Right atrium auricular region (tissue), 2 donors: ENCODE data around the gene SLC22A7. TPM values are rescaled to one million over a fixed set of nuclear protein-coding genes. Genes with fewer than 3 reads are reported as not detected.

Source experiments
- DNase-seq: peaks from one replicate; pipeline ENCODE4 v3.0.0-alpha.2; 2019; ENCODE audit warnings: low spot score
- H3K27ac ChIP-seq, 2 donors: fragments of 200-600 bp; sonication (generic); 1 replicate in 1 of 2; 2 replicates in 1 of 2; pipeline ENCODE4 v1.5.1; 2016 to 2019
- H3K27me3 ChIP-seq, 2 donors: fragments of 200-600 bp; sonication (generic); one replicate each; pipeline versions ENCODE4 v1.5.1 to v1.6.0; 2017 to 2019
- H3K36me3 ChIP-seq: fragments of 200-600 bp; sonication (generic); one replicate; pipeline ENCODE4 v1.5.1; 2016
- H3K4me1 ChIP-seq, 2 donors: fragments of 200-600 bp; sonication (generic); one replicate each; pipeline versions ENCODE4 v1.5.1 to v1.6.0; 2017 to 2019
- H3K4me3 ChIP-seq, 2 donors: fragments of 200-600 bp; sonication (generic); 1 replicate in 1 of 2; 2 replicates in 1 of 2; pipeline ENCODE4 v1.5.1; 2017 to 2019; ENCODE audit warnings: mild to moderate bottlenecking in 1 of 2, moderate library complexity in 1 of 2
- H3K9me3 ChIP-seq, 2 donors: fragments of 200-600 bp; sonication (generic); one replicate each; pipeline ENCODE4 v1.5.1; 2019
- CTCF ChIP-seq, 2 donors: fragments of 200-600 bp; sonication (generic); IDR thresholded peaks; one replicate each; pipeline ENCODE4 v1.5.1; 2019; ENCODE audit warnings: antibody characterized with exemption in 2 of 2
- total RNA-seq, 2 donors: library from RNA; depleted of rRNA; stranded (reverse); fragments of >200 nt; gene quantifications; one replicate each; pipeline ENCODE4 v1.1.0, GENCODE V29; 2016

Gene SLC22A7
- total RNA-seq, 2 donors from 2014 or later, result not detected

- no peak for TF ChIP-seq CTCF (IDR thresholded peaks at IDR 0.05)
- no peaks in the 10 kb centered on the region for H3K27me3 ChIP-seq
Measured at GRCh38 chr6:43303751-43304331, 5.8 kb downstream of the SLC22A7 start.

GRCh38 chr6:43304361-43304760 is 6.3 kb downstream of the SLC22A7 start:
- no peaks in the 10 kb centered on the region for H3K36me3 ChIP-seq
- DNase-seq, result no peak
- H3K27ac ChIP-seq, result no peak overlapping the region
- H3K9me3 ChIP-seq, result no peaks in the 10 kb centered on the region
- no peak for TF ChIP-seq CTCF (IDR thresholded peaks at IDR 0.05)
- peaks cover 0 to 12% of the 10 kb centered on the region in 2 donors for H3K4me1 ChIP-seq
- H3K27me3 ChIP-seq, result no peaks in the 10 kb centered on the region
- H3K4me3 ChIP-seq, result no peak overlapping the region

More at GRCh38 chr6:43303751-43304331, 5.8 kb downstream of the SLC22A7 start:
- DNase-seq, result no peak
- peaks cover 0 to 10% of the 10 kb centered on the region in 2 donors for H3K4me1 ChIP-seq
- no peaks in the 10 kb centered on the region for H3K9me3 ChIP-seq
- no peaks in the 10 kb centered on the region for H3K36me3 ChIP-seq
- no peak overlapping the region for H3K27ac ChIP-seq
- H3K4me3 ChIP-seq, result no peak overlapping the region

GRCh38 chr6:43304882-43305281 is 6.8 kb downstream of the SLC22A7 start:
- H3K4me3 ChIP-seq, result no peak overlapping the region
- H3K27me3 ChIP-seq, result no peaks in the 10 kb centered on the region
- no peak overlapping the region for H3K27ac ChIP-seq
- H3K9me3 ChIP-seq, result no peaks in the 10 kb centered on the region
- no peak for DNase-seq
- no peaks in the 10 kb centered on the region for H3K36me3 ChIP-seq
- no peak for TF ChIP-seq CTCF (IDR thresholded peaks at IDR 0.05)
- peaks cover 0 to 12% of the 10 kb centered on the region in 2 donors for H3K4me1 ChIP-seq

GRCh38 chr6:43306086-43306485 is 8.0 kb downstream of the SLC22A7 start:
- Histone ChIP-seq H3K36me3 (no peaks in the 10 kb centered on the region), H3K4me1 (peaks cover 0 to 12% of the 10 kb centered on the region in 2 donors), H3K4me3 (no peak overlapping the region), H3K9me3 (no peaks in the 10 kb centered on the region), H3K27ac (no peak overlapping the region), H3K27me3 (no peaks in the 10 kb centered on the region)
- no peak for DNase-seq
- no peak for TF ChIP-seq CTCF (IDR thresholded peaks at IDR 0.05)

- no peak for TF ChIP-seq CTCF (IDR thresholded peaks at IDR 0.05)
- Histone ChIP-seq H3K27ac (no peak overlapping the region), H3K27me3 (no peaks in the 10 kb centered on the region), H3K9me3 (no peaks in the 10 kb centered on the region), H3K4me3 (no peak overlapping the region), H3K4me1 (peaks cover 0 to 12% of the 10 kb centered on the region in 2 donors), H3K36me3 (no peaks in the 10 kb centered on the region)
- DNase-seq, result no peak
Measured at GRCh38 chr6:43307451-43308100, 9.5 kb downstream of the SLC22A7 start.
